K562 (cell line): ENCODE measurements around the gene WWOX. TPM values are rescaled to one million over a fixed set of nuclear protein-coding genes. Genes with fewer than 3 reads are reported as not detected.

Experiments
- ATAC-seq: fragments of 200-7000 bp; cut with Tn5 transposase; 3 replicates; pipeline ENCODE4 v1.9.1; 2020; ENCODE audit warnings: moderate library complexity
- BruUV-seq: library from RNA; stranded (reverse); fragments of 400-500 nt; replicated peaks from 2 replicates; lab custom pipeline; 2021; lab: Mats Ljungman, UMichigan
- CTCF ChIA-PET: fragments of 300-600 bp; formaldehyde crosslinking; extraction: SDS; loops from one replicate; lab custom pipeline; 2021; ENCODE audit warnings: low intra/inter-chr PET ratio; lab: Yijun Ruan, JAX
- POLR2A ChIA-PET: fragments of 300-600, 350-650 bp; sonication (Branson Sonifier 250); formaldehyde crosslinking; extraction: SDS; loops from one replicate; lab custom pipeline; 2021; ENCODE audit warnings: antibody characterized with exemption, inconsistent platforms; lab: Yijun Ruan, JAX
- DNase-seq, 4 experiments: peaks; one replicate each; pipeline versions ENCODE4 v3.0.0 to v3.0.0-alpha.2; 2011 to 2018; ENCODE audit warnings: low spot score in 3 of 4, mixed read lengths in 3 of 4; ENCODE audit errors: extremely low read depth in 1 of 4
- FAIRE-seq: peaks from 2 replicates; lab custom pipeline; 2011; peaks lifted over from hg19 to GRCh38; lab: Jason Lieb, UNC
- H2AFZ ChIP-seq: 2 replicates; pipeline ENCODE4 v1.6.0; 2011; ENCODE audit warnings: low read depth, low read length, control low read depth, inconsistent platforms
- H3K27ac ChIP-seq: fragments of 200-600 bp; 3 replicates; pipeline ENCODE4 v1.8.0; 2011; ENCODE audit warnings: low read depth, mild to moderate bottlenecking, control low read depth, inconsistent platforms, low read length, moderate library complexity, mixed read lengths; ENCODE audit errors: extremely low read depth
- H3K27me3 ChIP-seq, 2 experiments: fragments of 300-600 bp in 1 of 2; 2 replicates in 1 of 2; 3 replicates in 1 of 2; pipeline versions ENCODE4 v1.6.0 to v1.8.0; 2011; ENCODE audit warnings: inconsistent platforms in 2 of 2, low read length in 2 of 2, mild to moderate bottlenecking in 1 of 2, mixed read lengths in 1 of 2, moderate library complexity in 1 of 2; ENCODE audit not compliant: control insufficient read depth in 2 of 2, insufficient read depth in 2 of 2
- H3K36me3 ChIP-seq: fragments of 300-600 bp; 3 replicates; pipeline ENCODE4 v1.8.0; 2011; ENCODE audit warnings: mild to moderate bottlenecking, low read length, inconsistent platforms; ENCODE audit not compliant: control insufficient read depth, insufficient read depth
- H3K4me1 ChIP-seq, 2 experiments: fragments of 200-600 bp in 1 of 2; replicated peaks in 1 of 2; 2 replicates in 1 of 2; 3 replicates in 1 of 2; pipeline versions ENCODE4 v1.5.1 to v1.8.0; 2011; ENCODE audit warnings: inconsistent platforms in 2 of 2, low read length in 2 of 2, mild to moderate bottlenecking in 1 of 2, mixed read lengths in 1 of 2, moderate library complexity in 1 of 2; ENCODE audit not compliant: control insufficient read depth in 2 of 2, insufficient read depth in 2 of 2
- H3K4me2 ChIP-seq: 2 replicates; pipeline ENCODE4 v1.6.1; 2011; ENCODE audit warnings: low read length, control low read depth, inconsistent platforms, mixed read lengths; ENCODE audit not compliant: insufficient read depth
- H3K4me3 ChIP-seq: fragments of 200-600 bp; sonication (generic), shearing (Covaris generic); 2 replicates; pipeline ENCODE4 v1.5.1; 2016; ENCODE audit warnings: control low read depth, inconsistent platforms
- H3K79me2 ChIP-seq: fragments of 200-600 bp; 3 replicates; pipeline ENCODE4 v1.8.0; 2011; ENCODE audit warnings: low read length, inconsistent platforms; ENCODE audit not compliant: control insufficient read depth, insufficient read depth
- H3K9ac ChIP-seq, 2 experiments: 2 replicates each; pipeline versions ENCODE4 v1.6.0 to v1.6.1; 2011; ENCODE audit warnings: low read depth in 2 of 2, low read length in 2 of 2, control low read depth in 1 of 2, inconsistent platforms in 1 of 2, mild to moderate bottlenecking in 1 of 2, mixed read lengths in 1 of 2; ENCODE audit not compliant: insufficient read depth in 1 of 2
- H3K9me1 ChIP-seq: one replicate; pipeline ENCODE4 v1.6.0; 2011; ENCODE audit warnings: inconsistent platforms, mild to moderate bottlenecking, low read length, moderate library complexity; ENCODE audit not compliant: control insufficient read depth, insufficient read depth
- H3K9me3 ChIP-seq: replicated peaks from 2 replicates; pipeline ENCODE4 v1.5.1; 2011; ENCODE audit warnings: low read depth, low read length, inconsistent platforms; ENCODE audit not compliant: control insufficient read depth, insufficient read depth
- H4K20me1 ChIP-seq: replicated peaks from 2 replicates; pipeline ENCODE4 v1.6.1; 2011; ENCODE audit warnings: low read length, inconsistent platforms, mixed read lengths; ENCODE audit not compliant: control insufficient read depth, insufficient read depth
- CEBPG ChIP-seq, 3 experiments: fragments of 200-800 bp in 1 of 3; sonication (Bioruptor generic) in 1 of 3; sonication (generic) in 1 of 3; formaldehyde crosslinking in 1 of 3; IDR thresholded peaks in 2 of 3; conservative IDR thresholded peaks in 1 of 3; 2 replicates each; pipeline versions ENCODE4 v1.6.1 to v1.8.0; 2016 to 2022; ENCODE audit warnings: missing compliant biosample characterization in 2 of 3, missing genetic modification characterization in 2 of 3, mild to moderate bottlenecking in 1 of 3, missing genetic modification reagents in 1 of 3
- DIDO1 ChIP-seq: fragments of 450-650 bp; IDR thresholded peaks from 2 replicates; pipeline ENCODE4 v1.6.1; 2016; ENCODE audit warnings: low read depth, missing biosample characterization, missing genetic modification characterization
- DNMT1 ChIP-seq: fragments of 450-650 bp; IDR thresholded peaks from 2 replicates; pipeline ENCODE4 v1.6.1; 2016; ENCODE audit warnings: antibody characterized with exemption, mild to moderate bottlenecking
- FUS ChIP-seq: fragments of 200-400 bp; formaldehyde crosslinking; optimal IDR thresholded peaks from 2 replicates; pipeline ENCODE3; 2017; ENCODE audit warnings: low read depth, low read length
- NFE2 ChIP-seq: IDR thresholded peaks from 2 replicates; pipeline ENCODE4 v1.6.1; 2014; ENCODE audit warnings: antibody characterized with exemption, low read depth
- POLR3A ChIP-seq: IDR thresholded peaks from 2 replicates; pipeline ENCODE4 v1.6.1; 2011; ENCODE audit warnings: borderline replicate concordance, mild to moderate bottlenecking, moderate library complexity; ENCODE audit not compliant: insufficient read length, insufficient read depth; ENCODE audit errors: extremely low read depth
- VEZF1 ChIP-seq: fragments of 200-800 bp; sonication (Bioruptor generic); IDR thresholded peaks from 2 replicates; pipeline ENCODE4 v1.6.1; 2017; ENCODE audit warnings: missing genetic modification characterization, missing compliant biosample characterization
- YBX1 ChIP-seq: fragments of 450-650 bp; IDR thresholded peaks from 2 replicates; pipeline ENCODE4 v1.7.1; 2016; ENCODE audit warnings: mild to moderate bottlenecking
- ZHX1 ChIP-seq: fragments of 150-350 bp; conservative IDR thresholded peaks from 2 replicates; pipeline ENCODE4 v1.6.1; 2014; ENCODE audit warnings: low read length
- ZNF696 ChIP-seq: fragments of 250-450 bp; sonication (Bioruptor Pico); conservative IDR thresholded peaks from 2 replicates; pipeline ENCODE4 v1.4.0; 2020; ENCODE audit warnings: mild to moderate bottlenecking, moderate library complexity
- WGBS: fragments of 100-300 bp; shearing (Covaris generic); methylation state at CpG from one replicate; pipeline ENCODE4 v1.1.6; 2016; ENCODE audit warnings: low coverage, mixed read lengths; ENCODE audit not compliant: insufficient coverage; ENCODE audit errors: missing lambda C conversion rate; 5-methylcytosine and 5-hydroxymethylcytosine counted together
- in situ Hi-C: fragments of 300-500 bp; cut with MboI; formaldehyde crosslinking; loops from 4 replicates; pipeline ENCODE4 v1.15.0; 2018; ENCODE audit warnings: inconsistent platforms, mixed read lengths
- intact Hi-C: fragments of 100-400 bp; cut with micrococcal nuclease; formaldehyde crosslinking; loops from 2 replicates; pipeline ENCODE4 v1.14.2; 2022
- polyA plus RNA-seq, 8 experiments: library from polyadenylated mRNA; depleted of rRNA in 4 of 8; stranded (reverse) in 5 of 8; unstranded in 3 of 8; fragments of >200 nt; fragmentation: Nextera tagmentation in 2 of 8; fragmentation: Illumina TruSeq in 1 of 8; extraction: Ambion mirVana in 2 of 8; extraction: Trizol in 1 of 8; gene quantifications; 2 replicates each; pipeline versions ENCODE4 v1.2.1 to v1.2.3, GENCODE V29; 2011 to 2014; ENCODE audit warnings: inconsistent platforms in 1 of 8, missing spikeins in 1 of 8
- total RNA-seq, 7 experiments: library from RNA; depleted of rRNA in 6 of 7; stranded (reverse); fragments of >200 nt in 6 of 7; fragmentation: Illumina TruSeq in 2 of 7; extraction: Trizol in 2 of 7; gene quantifications; 2 replicates each; pipeline versions ENCODE4 v1.2.1 to v1.2.3, GENCODE V29; 2011 to 2021; ENCODE audit warnings: low replicate concordance in 1 of 7
- TF ChIP-seq, protein P1 (sequence below): IDR thresholded peaks from 2 replicates; pipeline ENCODE4 v1.6.1; 2011; ENCODE audit not compliant: insufficient read length; ENCODE audit errors: extremely low read depth

WWOX gene
- total and polyA plus RNA-seq, 9 of the 15 experiments (the other 6 are each of a cell fraction or from before 2014, with no cell fraction given) = 1.6 to 22.7 (median 8.1) TPM

DNA sequence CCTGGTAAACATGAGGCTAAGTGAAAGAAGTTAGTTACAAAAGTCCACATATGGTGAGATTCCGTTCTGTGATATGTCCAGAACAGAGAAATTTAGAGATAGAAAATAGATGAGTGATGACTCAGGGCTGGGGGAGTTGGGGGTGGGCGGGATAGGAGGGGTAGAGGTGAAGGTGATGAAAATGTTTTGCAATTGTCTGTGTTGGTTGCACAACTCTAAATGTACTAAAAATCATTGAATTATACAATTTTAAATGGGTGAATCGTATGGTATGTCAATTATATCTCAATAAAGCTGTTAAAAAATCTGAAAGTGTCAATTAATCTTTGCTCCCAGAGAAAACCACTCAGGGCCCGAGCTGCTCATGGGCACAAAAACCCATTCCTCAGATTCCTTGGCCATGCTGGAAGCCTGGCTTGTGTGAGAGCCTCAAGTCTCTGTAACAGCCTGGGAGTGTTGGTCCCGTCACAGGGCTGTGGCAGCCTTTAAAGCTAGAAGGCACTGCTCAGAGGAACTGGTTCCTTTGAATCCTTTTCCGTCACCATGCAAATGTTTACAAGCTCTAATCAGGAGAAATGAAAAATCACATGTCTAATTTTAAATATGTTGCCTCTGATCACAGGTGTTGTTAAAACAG, 225.3 kb downstream of the WWOX start:
- in situ Hi-C loops = no loop called here
- DNase-seq (peak in 3 of 4 experiments; percentile 2 to 8 (median 3)), ATAC-seq (no peak), FAIRE-seq (no peak)
- intact Hi-C loops = no loop called here
- Histone ChIP-seq H3K27ac (no peak overlapping the region), H3K4me2 (no peak overlapping the region), H3K27me3 (peaks cover 6 to 8% of the 10 kb centered on the region in 2 experiments; a peak in 4 of 5 replicates), H3K9ac (no peak overlapping the region), H3K4me3 (no peak overlapping the region), H3K9me3 (no peaks in the 10 kb centered on the region), H3K4me1 (no peaks in the 10 kb centered on the region), H3K9me1 (no peaks in the 10 kb centered on the region), H4K20me1 (0 out of 2 replicates have a peak, but pooled peaks cover 5% of the 10 kb centered on the region), H2AFZ (no peak overlapping the region), H3K36me3 (no peaks in the 10 kb centered on the region), H3K79me2 (no peaks in the 10 kb centered on the region)
- BruUV-seq = no TSS peak
- CTCF ChIA-PET = no interaction called here
- POLR2A ChIA-PET = no interaction called here
- TF ChIP-seq CEBPG (CRISPR knock-in tag; IDR thresholded peaks at IDR 0.05) (no peak), CEBPG (tag; conservative IDR thresholded peaks at IDR 0.05 in 1 of 2, IDR thresholded peaks at IDR 0.05 in 1 of 2) (peak; percentile 81 to 87), FUS (no peak), DNMT1 (no peak), VEZF1 (peak; percentile 32; the same call in 1 of the 2 replicates), ZHX1 (no peak), NFE2 (no peak), YBX1 (no peak), POLR3A (no peak), ZNF696 (CRISPR knock-in tag) (no peak), DIDO1 (tag) (no peak)
- TF ChIP-seq, protein P1, sequence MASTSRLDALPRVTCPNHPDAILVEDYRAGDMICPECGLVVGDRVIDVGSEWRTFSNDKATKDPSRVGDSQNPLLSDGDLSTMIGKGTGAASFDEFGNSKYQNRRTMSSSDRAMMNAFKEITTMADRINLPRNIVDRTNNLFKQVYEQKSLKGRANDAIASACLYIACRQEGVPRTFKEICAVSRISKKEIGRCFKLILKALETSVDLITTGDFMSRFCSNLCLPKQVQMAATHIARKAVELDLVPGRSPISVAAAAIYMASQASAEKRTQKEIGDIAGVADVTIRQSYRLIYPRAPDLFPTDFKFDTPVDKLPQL = no peak
- under 1% methylated on average over 6 of the region's 6 CpGs for WGBS
